ENCODE measurements around the gene SGSH. TPM values are rescaled to one million over a fixed set of nuclear protein-coding genes. Genes with fewer than 3 reads are reported as not detected.

The SGSH gene
- total RNA-seq, 4 donors from 2014 or later, result 14.4 to 39.7 (median 38.4) TPM

DNA sequence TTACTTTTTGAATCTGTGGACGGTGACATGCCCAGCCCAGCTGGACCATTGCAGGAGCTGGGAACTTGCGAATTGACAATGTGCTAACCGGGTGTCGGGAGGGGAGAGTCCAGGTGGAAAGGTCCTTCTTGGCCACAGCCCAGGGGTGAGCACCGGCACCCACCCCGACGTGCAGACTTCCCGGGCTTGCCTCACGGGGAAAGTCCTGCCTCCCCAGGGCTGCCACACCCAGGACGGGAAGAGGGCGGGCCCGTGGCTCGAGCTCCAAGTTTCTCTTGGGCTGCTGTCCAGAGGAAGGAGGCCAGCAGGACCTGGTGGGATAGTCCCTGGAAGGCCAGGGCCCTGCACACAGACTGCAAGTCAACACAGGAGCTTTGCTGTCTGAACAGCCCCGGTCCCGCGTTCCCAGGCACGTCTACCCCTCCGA, 32.6 kb downstream of the SGSH start:
- intact Hi-C loops (cut with DNase I; ENCODE audit: low total_unique reads), result no loop called here
- H3K4me3 ChIP-seq, result no peak overlapping the region
- H3K4me1 ChIP-seq, result no peaks in the 10 kb centered on the region
- H3K27me3 ChIP-seq, result no peaks in the 10 kb centered on the region
- no peaks in the 10 kb centered on the region for H3K9me3 ChIP-seq
- TF ChIP-seq, protein P1, sequence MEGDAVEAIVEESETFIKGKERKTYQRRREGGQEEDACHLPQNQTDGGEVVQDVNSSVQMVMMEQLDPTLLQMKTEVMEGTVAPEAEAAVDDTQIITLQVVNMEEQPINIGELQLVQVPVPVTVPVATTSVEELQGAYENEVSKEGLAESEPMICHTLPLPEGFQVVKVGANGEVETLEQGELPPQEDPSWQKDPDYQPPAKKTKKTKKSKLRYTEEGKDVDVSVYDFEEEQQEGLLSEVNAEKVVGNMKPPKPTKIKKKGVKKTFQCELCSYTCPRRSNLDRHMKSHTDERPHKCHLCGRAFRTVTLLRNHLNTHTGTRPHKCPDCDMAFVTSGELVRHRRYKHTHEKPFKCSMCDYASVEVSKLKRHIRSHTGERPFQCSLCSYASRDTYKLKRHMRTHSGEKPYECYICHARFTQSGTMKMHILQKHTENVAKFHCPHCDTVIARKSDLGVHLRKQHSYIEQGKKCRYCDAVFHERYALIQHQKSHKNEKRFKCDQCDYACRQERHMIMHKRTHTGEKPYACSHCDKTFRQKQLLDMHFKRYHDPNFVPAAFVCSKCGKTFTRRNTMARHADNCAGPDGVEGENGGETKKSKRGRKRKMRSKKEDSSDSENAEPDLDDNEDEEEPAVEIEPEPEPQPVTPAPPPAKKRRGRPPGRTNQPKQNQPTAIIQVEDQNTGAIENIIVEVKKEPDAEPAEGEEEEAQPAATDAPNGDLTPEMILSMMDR (IDR thresholded peaks at IDR 0.05), result no peak
- TF ChIP-seq POLR2A (IDR thresholded peaks at IDR 0.05), result no peak
- peak; percentile 27 to 71 for DNase-seq
- no peak overlapping the region for H3K27ac ChIP-seq
- no peaks in the 10 kb centered on the region for H3K36me3 ChIP-seq

DNA sequence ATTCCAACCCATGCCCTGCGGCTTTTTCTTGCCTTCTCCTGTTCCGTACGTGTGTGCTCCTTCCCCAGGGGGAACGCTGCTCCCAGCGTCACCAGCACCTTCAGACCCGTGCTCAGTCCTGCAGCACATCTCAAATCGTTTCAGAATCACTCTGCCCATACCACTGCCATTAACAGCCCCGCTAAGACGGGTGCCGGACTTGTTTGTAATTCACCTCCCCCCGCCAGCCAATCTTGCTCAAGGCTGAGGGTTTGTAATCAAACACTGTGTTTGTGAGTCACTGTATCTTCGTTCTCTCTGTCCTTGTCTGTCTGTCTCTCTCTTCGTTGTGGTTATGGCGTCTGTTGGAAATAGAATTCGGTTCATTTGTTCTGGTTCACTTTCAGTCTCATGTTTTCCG, 33.0 kb downstream of the SGSH start:
- Histone ChIP-seq H3K9me3 (no peaks in the 10 kb centered on the region), H3K4me1 (no peaks in the 10 kb centered on the region), H3K4me3 (no peak overlapping the region), H3K27ac (no peak overlapping the region), H3K36me3 (no peaks in the 10 kb centered on the region), H3K27me3 (no peaks in the 10 kb centered on the region)
- intact Hi-C loops (cut with DNase I; ENCODE audit: low total_unique reads), result no loop called here
- DNase-seq, result no peak
- TF ChIP-seq, protein P1 (IDR thresholded peaks at IDR 0.05), result no peak
- TF ChIP-seq POLR2A (IDR thresholded peaks at IDR 0.05), result no peak

DNA sequence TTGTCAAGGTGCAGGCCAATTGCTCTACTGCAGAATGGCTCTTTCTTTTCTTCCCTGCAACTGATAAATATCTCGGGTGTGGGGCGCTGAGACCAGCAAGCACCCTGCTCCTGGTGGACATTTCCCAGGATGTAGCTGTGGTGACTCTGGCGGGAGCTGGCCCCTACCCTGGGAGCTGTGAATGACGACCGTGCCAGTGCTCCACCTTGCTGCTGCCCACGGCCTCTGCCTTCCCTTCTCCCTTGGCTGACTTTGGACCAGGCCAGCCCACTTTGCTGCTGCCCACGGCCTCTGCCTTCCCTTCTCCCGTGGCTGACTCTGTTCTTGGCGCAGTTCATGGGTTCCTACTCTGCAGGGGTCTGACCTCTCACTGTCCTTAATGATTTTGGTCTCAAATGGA, 34.2 kb downstream of the SGSH start:
- TF ChIP-seq, protein P1 (IDR thresholded peaks at IDR 0.05), result no peak
- no peak for TF ChIP-seq POLR2A (IDR thresholded peaks at IDR 0.05)
- no peak overlapping the region for H3K4me3 ChIP-seq
- no peaks in the 10 kb centered on the region for H3K36me3 ChIP-seq
- H3K27me3 ChIP-seq, result no peaks in the 10 kb centered on the region
- H3K27ac ChIP-seq, result no peak overlapping the region
- intact Hi-C loops (cut with DNase I; ENCODE audit: low total_unique reads), result no loop called here
- DNase-seq, result no peak
- H3K4me1 ChIP-seq, result no peaks in the 10 kb centered on the region
- H3K9me3 ChIP-seq, result no peaks in the 10 kb centered on the region

DNA sequence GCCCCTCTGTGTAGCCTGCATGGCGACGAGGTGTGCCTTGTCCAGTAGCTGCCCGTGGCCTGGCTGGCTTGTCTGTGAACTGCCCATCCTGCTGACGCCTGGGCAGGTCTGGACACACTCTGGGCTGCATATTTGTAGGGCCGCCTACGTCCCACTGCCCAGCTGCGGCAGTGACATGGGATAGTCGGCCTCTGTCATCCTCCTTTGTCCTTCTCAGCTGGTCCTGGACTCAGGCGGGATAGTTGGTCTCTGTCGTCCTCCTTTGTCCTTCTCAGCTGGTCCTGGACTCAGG, 35.8 kb downstream of the SGSH start:
- no peak overlapping the region for H3K4me3 ChIP-seq
- no peaks in the 10 kb centered on the region for H3K36me3 ChIP-seq
- no peaks in the 10 kb centered on the region for H3K9me3 ChIP-seq
- H3K27me3 ChIP-seq, result no peaks in the 10 kb centered on the region
- no peak for DNase-seq
- no peaks in the 10 kb centered on the region for H3K4me1 ChIP-seq
- intact Hi-C loops (cut with DNase I; ENCODE audit: low total_unique reads), result no loop called here
- no peak overlapping the region for H3K27ac ChIP-seq
- TF ChIP-seq, protein P1 (IDR thresholded peaks at IDR 0.05), result no peak
- no peak for TF ChIP-seq POLR2A (IDR thresholded peaks at IDR 0.05)

DNA sequence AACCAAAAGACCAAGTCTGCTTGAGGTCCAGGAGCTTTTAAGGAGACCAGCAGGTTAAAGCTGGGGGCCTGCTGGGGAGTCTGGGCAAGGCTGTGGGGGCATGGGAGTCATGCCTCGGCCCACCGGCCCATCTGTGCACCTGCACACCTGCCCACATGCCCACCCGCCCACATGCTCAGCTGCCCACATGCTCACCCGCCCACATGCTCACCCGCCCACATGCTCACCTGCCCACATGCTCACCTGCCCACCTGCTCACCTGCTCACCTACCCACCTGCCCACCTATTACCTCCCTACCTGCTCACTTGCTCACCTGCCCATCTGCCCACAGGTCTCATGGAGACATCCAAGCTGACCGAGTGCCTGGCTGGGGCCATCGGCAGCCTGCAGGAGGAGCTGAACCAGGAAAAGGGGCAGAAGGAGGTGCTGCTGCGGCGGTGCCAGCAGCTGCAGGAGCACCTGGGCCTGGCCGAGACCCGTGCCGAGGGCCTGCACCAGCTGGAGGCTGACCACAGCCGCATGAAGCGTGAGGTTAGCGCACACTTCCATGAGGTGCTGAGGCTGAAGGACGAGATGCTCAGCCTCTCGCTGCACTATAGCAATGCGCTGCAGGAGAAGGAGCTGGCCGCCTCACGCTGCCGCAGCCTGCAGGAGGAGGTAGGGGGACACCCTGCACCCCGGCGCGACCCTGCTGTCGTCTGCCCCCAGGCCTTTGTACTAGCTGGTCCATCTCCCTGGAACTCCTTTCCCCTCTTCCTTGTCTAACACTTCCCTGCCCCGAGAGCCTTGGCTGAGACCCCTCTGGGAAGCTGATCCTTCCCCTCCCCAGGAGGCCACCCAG, 36.3 kb downstream of the SGSH start:
- no peaks in the 10 kb centered on the region for H3K36me3 ChIP-seq
- no peaks in the 10 kb centered on the region for H3K9me3 ChIP-seq
- TF ChIP-seq, protein P1 (IDR thresholded peaks at IDR 0.05), result no peak
- TF ChIP-seq POLR2A (IDR thresholded peaks at IDR 0.05), result no peak
- no peak overlapping the region for H3K4me3 ChIP-seq
- no peak for DNase-seq
- H3K27me3 ChIP-seq, result no peaks in the 10 kb centered on the region
- H3K4me1 ChIP-seq, result no peaks in the 10 kb centered on the region
- H3K27ac ChIP-seq, result no peak overlapping the region
- intact Hi-C loops (cut with DNase I; ENCODE audit: low total_unique reads), result no loop called here

All from uterus (tissue), 4 donors.